ENCODE results near the gene NFIB. TPM values are rescaled to one million over a fixed set of nuclear protein-coding genes. Genes with fewer than 3 reads are reported as not detected.

Gene NFIB
- total and polyA plus RNA-seq, 2 of the 4 experiments (the other 2 are of a cell fraction) = 1.4 to 2.0 TPM

GRCh38 chr9:14286121-14286520 is 27.8 kb downstream of the NFIB start:
- intact Hi-C loops (cut with micrococcal nuclease) = no loop called here
- no peak overlapping the region for H3K27ac ChIP-seq (ENCODE audit: insufficient read depth, low read length)
- no peak overlapping the region for H2BK120ac ChIP-seq (ENCODE audit: low read depth, low read length)
- H2BK15ac ChIP-seq (ENCODE audit: low read depth, low read length) = no peak overlapping the region
- no peak overlapping the region for H2BK5ac ChIP-seq (ENCODE audit: low read depth, low read length, poor library complexity, severe bottlenecking)
- H3K36me3 ChIP-seq (ENCODE audit: control insufficient read depth, insufficient read depth, low read length) = no peaks in the 10 kb centered on the region
- H3K18ac ChIP-seq (ENCODE audit: low read depth, low read length) = no peak overlapping the region
- POLR2A ChIA-PET (ENCODE audit: unreplicated experiment) = no interaction called here
- no peak overlapping the region for H3K14ac ChIP-seq (replicated peaks; ENCODE audit: low read depth, low read length)
- H3K23ac ChIP-seq (ENCODE audit: low read depth, low read length) = no peak overlapping the region
- dilution Hi-C loops (cut with HindIII; ENCODE audit: low sequenced_read_pairs, unreplicated experiment) = no loop called here
- no peak overlapping the region for H4K8ac ChIP-seq (ENCODE audit: low read depth in 2 of 2, low read length in 2 of 2)
- no peaks in the 10 kb centered on the region for H3K9me1 ChIP-seq (ENCODE audit: insufficient read depth, low read length)
- no peaks in the 10 kb centered on the region for H3K9me3 ChIP-seq (ENCODE audit: control insufficient read depth, insufficient read depth, low read length)
- H2AK9ac ChIP-seq (replicated peaks; ENCODE audit: low read depth, low read length, poor library complexity) = no peak overlapping the region
- ATAC-seq (ENCODE audit: low read depth) (no peak), DNase-seq (no peak)
- H3K4ac ChIP-seq (ENCODE audit: low read depth, low read length) = no peak overlapping the region
- no peak overlapping the region for H2BK20ac ChIP-seq (ENCODE audit: low read depth, low read length)
- H2AK5ac ChIP-seq (ENCODE audit: low read depth, low read length) = no peak overlapping the region
- H4K91ac ChIP-seq (ENCODE audit: insufficient read depth, low read depth, low read length) = no peak overlapping the region
- whole genome bisulfite sequencing, 2 experiments (ENCODE audit: extremely low coverage in 2 of 2, insufficient read length in 1 of 2) = no CpG with 5 or more reads among the region's 1 CpG
- H3K9ac ChIP-seq (ENCODE audit: low read depth, low read length) = no peak overlapping the region
- no peaks in the 10 kb centered on the region for H3K79me1 ChIP-seq (ENCODE audit: low read depth in 1 of 2, low read length in 2 of 2)
- TF ChIP-seq RCOR1 (IDR thresholded peaks at IDR 0.05; ENCODE audit: insufficient replicate concordance, low read length) = no peak
- TF ChIP-seq CHD1 (IDR thresholded peaks at IDR 0.05; ENCODE audit: low read depth, low read length) = no peak
- no peak for TF ChIP-seq RFX5 (IDR thresholded peaks at IDR 0.05; ENCODE audit: low read depth, low read length)
- no peak for TF ChIP-seq NFE2L2 (IDR thresholded peaks at IDR 0.05; ENCODE audit: low read depth, low read length)
- no peak for TF ChIP-seq USF2 (IDR thresholded peaks at IDR 0.05; ENCODE audit: low read depth, low read length)
- TF ChIP-seq SMC3 (IDR thresholded peaks at IDR 0.05; ENCODE audit: low read depth, low read length) = no peak
- TF ChIP-seq RAD21 (IDR thresholded peaks at IDR 0.05; ENCODE audit: low read length) = no peak
- TF ChIP-seq CTCF (conservative IDR thresholded peaks at IDR 0.05; ENCODE audit: low read depth, low read length) = no peak
- TF ChIP-seq MAZ (IDR thresholded peaks at IDR 0.05; ENCODE audit: borderline replicate concordance, low read depth, low read length) = no peak
- no peak for TF ChIP-seq ELK1 (IDR thresholded peaks at IDR 0.05; ENCODE audit: borderline replicate concordance, low read depth, low read length)
- TF ChIP-seq POLR2A (IDR thresholded peaks at IDR 0.05; ENCODE audit: low read depth, low read length) = no peak
- TF ChIP-seq FOS (IDR thresholded peaks at IDR 0.05; ENCODE audit: low read depth, low read length) = no peak
- no peak for TF ChIP-seq CEBPB (IDR thresholded peaks at IDR 0.05; ENCODE audit: low read depth, low read length)
- no peak for TF ChIP-seq MAFK (IDR thresholded peaks at IDR 0.05; ENCODE audit: low read depth, low read length)
- CTCF ChIA-PET = no interaction called here
- no peak overlapping the region for H3K4me2 ChIP-seq (ENCODE audit: low read depth, low read length)
- no peak overlapping the region for H3K4me3 ChIP-seq (ENCODE audit: insufficient read depth, low read depth, low read length)
- H4K5ac ChIP-seq (ENCODE audit: low read depth, low read length) = no peak overlapping the region
- no TSS peak for BruUV-seq (replicated peaks)
- peaks cover 3% of the 10 kb centered on the region for H3K27me3 ChIP-seq (ENCODE audit: control insufficient read depth, insufficient read depth, low read length)
- in situ Hi-C loops (cut with MboI; ENCODE audit: low sequenced_read_pairs) = no loop called here
- no peak overlapping the region for H2AFZ ChIP-seq (replicated peaks; ENCODE audit: low read length, poor library complexity)
- no peaks in the 10 kb centered on the region for H4K20me1 ChIP-seq (ENCODE audit: insufficient read depth, low read length)
- no peak overlapping the region for H3K56ac ChIP-seq (ENCODE audit: extremely low read depth, insufficient read depth, low read length)
- peaks cover 4% of the 10 kb centered on the region; the same call in 1 of the 2 replicates for H3K4me1 ChIP-seq (ENCODE audit: control insufficient read depth, insufficient read depth, low read length)
